MG63 (cell line): ENCODE data around the gene DEPDC4. TPM values are rescaled to one million over a fixed set of nuclear protein-coding genes. Genes with fewer than 3 reads are reported as not detected.
"Not testable (repeated sequence)": the region's sequence is repeated elsewhere in the genome, so short reads cannot be mapped to it uniquely, and the experiment has no call there.

ENCODE experiments used
- DNase-seq: peaks from one replicate; pipeline ENCODE4 v3.0.0-alpha.2; 2020
- H3K27me3 ChIP-seq: fragments of 250-450 bp; sonication (Bioruptor Pico); 2 replicates; pipeline ENCODE4 v1.5.1; 2020; ENCODE audit warnings: mild to moderate bottlenecking, moderate library complexity
- H3K36me3 ChIP-seq: fragments of 250-450 bp; sonication (Bioruptor Pico); 2 replicates; pipeline ENCODE4 v1.5.1; 2020; ENCODE audit warnings: mild to moderate bottlenecking, moderate library complexity
- H3K4me3 ChIP-seq: fragments of 250-450 bp; sonication (Bioruptor Pico); 2 replicates; pipeline ENCODE4 v1.5.1; 2020; ENCODE audit warnings: mild to moderate bottlenecking, moderate library complexity
- H3K9me3 ChIP-seq: fragments of 250-450 bp; sonication (Bioruptor Pico); 2 replicates; pipeline ENCODE4 v1.5.1; 2020; ENCODE audit warnings: mild to moderate bottlenecking, moderate library complexity
- total RNA-seq: library from RNA; depleted of rRNA; stranded (reverse); fragments of >200 nt; shearing (Covaris generic); gene quantifications from 2 replicates; pipeline ENCODE4 v1.2.3, GENCODE V29; 2014; ENCODE audit warnings: low replicate concordance; rRNA removed

The DEPDC4 gene
- total RNA-seq: 1.3 and 1.7 TPM in 2 replicates

- H3K4me3 ChIP-seq: peak within 1 kb of the TSS; percentile 66
- no peaks in the 10 kb centered on the region for H3K9me3 ChIP-seq
- peaks cover 4% of the 10 kb centered on the region; the same call in 1 of the 2 replicates for H3K36me3 ChIP-seq
- peak; percentile 97 for DNase-seq
- H3K27me3 ChIP-seq: no peaks in the 10 kb centered on the region
These were observed at the start of gene DEPDC4, which contains the start of gene SCYL2 for GRCh38 chr12:100266835-100267602. DEPDC4 (minus strand) TSS chr12:100267079; CDS start chr12:100267076, 3 bp downstream. SCYL2 (plus strand) TSS chr12:100267177; CDS start chr12:100282971, 15,794 bp downstream.

GRCh38 chr12:100311317-100311716 lies 44.4 kb upstream of the DEPDC4 start:
- Histone ChIP-seq H3K9me3 (no peaks in the 10 kb centered on the region), H3K36me3 (peaks cover 10% of the 10 kb centered on the region), H3K4me3 (no peak overlapping the region), H3K27me3 (no peaks in the 10 kb centered on the region)
- no peak for DNase-seq

GRCh38 chr12:100308138-100308537 lies 41.3 kb upstream of the DEPDC4 start:
- not testable (repeated sequence) for H3K4me3 ChIP-seq, H3K27me3 ChIP-seq, DNase-seq, H3K9me3 ChIP-seq
- H3K36me3 ChIP-seq: peaks cover 25% of the 10 kb centered on the region

GRCh38 chr12:100304334-100304733 lies 37.5 kb upstream of the DEPDC4 start:
- H3K36me3 ChIP-seq: peaks cover 44% of the 10 kb centered on the region
- not testable (repeated sequence) for H3K9me3 ChIP-seq, H3K27me3 ChIP-seq, DNase-seq, H3K4me3 ChIP-seq

- H3K27me3 ChIP-seq: no peaks in the 10 kb centered on the region
- no peak for DNase-seq
- peaks cover 44% of the 10 kb centered on the region for H3K36me3 ChIP-seq
- H3K9me3 ChIP-seq: 0 out of 2 replicates have a peak, but pooled peaks cover 2% of the 10 kb centered on the region
- no peak overlapping the region for H3K4me3 ChIP-seq
These were observed 37.0 kb upstream of the DEPDC4 start for GRCh38 chr12:100303831-100304230.

- no peak overlapping the region for H3K4me3 ChIP-seq
- peaks cover 44% of the 10 kb centered on the region for H3K36me3 ChIP-seq
- DNase-seq: no peak
These were observed 35.2 kb upstream of the DEPDC4 start for GRCh38 chr12:100302081-100302480.

GRCh38 chr12:100295764-100296555 lies 29.1 kb upstream of the DEPDC4 start:
- no peaks in the 10 kb centered on the region for H3K9me3 ChIP-seq
- H3K4me3 ChIP-seq: no peak overlapping the region
- H3K36me3 ChIP-seq: peaks cover 16% of the 10 kb centered on the region
- DNase-seq: no peak
- H3K27me3 ChIP-seq: no peaks in the 10 kb centered on the region

More at GRCh38 chr12:100302081-100302480, 35.2 kb upstream of the DEPDC4 start:
- H3K9me3 ChIP-seq: 0 out of 2 replicates have a peak, but pooled peaks cover 2% of the 10 kb centered on the region
- H3K27me3 ChIP-seq: no peaks in the 10 kb centered on the region

GRCh38 chr12:100294366-100294765 lies 27.5 kb upstream of the DEPDC4 start:
- H3K9me3 ChIP-seq, H3K27me3 ChIP-seq, DNase-seq, H3K4me3 ChIP-seq: not testable (repeated sequence)
- H3K36me3 ChIP-seq: peaks cover 11% of the 10 kb centered on the region

GRCh38 chr12:100293017-100293416 lies 26.1 kb upstream of the DEPDC4 start:
- DNase-seq: no peak
- H3K4me3 ChIP-seq: no peak overlapping the region
- no peaks in the 10 kb centered on the region for H3K9me3 ChIP-seq
- H3K36me3 ChIP-seq: peaks cover 11% of the 10 kb centered on the region
- no peaks in the 10 kb centered on the region for H3K27me3 ChIP-seq

GRCh38 chr12:100290016-100290415 lies 23.1 kb upstream of the DEPDC4 start:
- no peaks in the 10 kb centered on the region for H3K9me3 ChIP-seq
- H3K36me3 ChIP-seq: 0 out of 2 replicates have a peak, but pooled peaks cover 5% of the 10 kb centered on the region
- H3K4me3 ChIP-seq: no peak overlapping the region
- no peaks in the 10 kb centered on the region for H3K27me3 ChIP-seq
- no peak for DNase-seq

- Histone ChIP-seq H3K4me3 (no peak overlapping the region), H3K36me3 (0 out of 2 replicates have a peak, but pooled peaks cover 5% of the 10 kb centered on the region), H3K27me3 (no peaks in the 10 kb centered on the region), H3K9me3 (no peaks in the 10 kb centered on the region)
- DNase-seq: no peak
These were observed 22.2 kb upstream of the DEPDC4 start for GRCh38 chr12:100289038-100289437.

GRCh38 chr12:100284556-100284955 lies 17.7 kb upstream of the DEPDC4 start:
- not testable (repeated sequence) for H3K27me3 ChIP-seq, H3K9me3 ChIP-seq, H3K4me3 ChIP-seq, DNase-seq, H3K36me3 ChIP-seq

- Histone ChIP-seq H3K9me3 (no peaks in the 10 kb centered on the region; the same call in 1 of the 2 replicates), H3K4me3 (no peak overlapping the region), H3K36me3 (peaks cover 6% of the 10 kb centered on the region), H3K27me3 (no peaks in the 10 kb centered on the region)
- DNase-seq: no peak
These were observed 12.8 kb upstream of the DEPDC4 start for GRCh38 chr12:100279607-100280244.

GRCh38 chr12:100279159-100279558 lies 12.3 kb upstream of the DEPDC4 start:
- H3K27me3 ChIP-seq: no peaks in the 10 kb centered on the region

GRCh38 chr12:100274291-100274690 lies 7.4 kb upstream of the DEPDC4 start:
- H3K9me3 ChIP-seq: no peaks in the 10 kb centered on the region; the same call in 1 of the 2 replicates
- H3K4me3 ChIP-seq: no peak overlapping the region
- DNase-seq: no peak
- H3K36me3 ChIP-seq: peaks cover 10% of the 10 kb centered on the region
- no peaks in the 10 kb centered on the region for H3K27me3 ChIP-seq

More at GRCh38 chr12:100279159-100279558, 12.3 kb upstream of the DEPDC4 start:
- no peaks in the 10 kb centered on the region; the same call in 1 of the 2 replicates for H3K9me3 ChIP-seq
- no peak for DNase-seq
- peaks cover 6% of the 10 kb centered on the region for H3K36me3 ChIP-seq
- H3K4me3 ChIP-seq: no peak overlapping the region

GRCh38 chr12:100273782-100274181 lies 6.9 kb upstream of the DEPDC4 start:
- no peak for DNase-seq
- no peak overlapping the region for H3K4me3 ChIP-seq
- H3K36me3 ChIP-seq: peaks cover 10% of the 10 kb centered on the region
- H3K27me3 ChIP-seq: no peaks in the 10 kb centered on the region
- no peaks in the 10 kb centered on the region; the same call in 1 of the 2 replicates for H3K9me3 ChIP-seq
